ENCODE measurements around the gene TXNDC2.

Gene TXNDC2

DNA sequence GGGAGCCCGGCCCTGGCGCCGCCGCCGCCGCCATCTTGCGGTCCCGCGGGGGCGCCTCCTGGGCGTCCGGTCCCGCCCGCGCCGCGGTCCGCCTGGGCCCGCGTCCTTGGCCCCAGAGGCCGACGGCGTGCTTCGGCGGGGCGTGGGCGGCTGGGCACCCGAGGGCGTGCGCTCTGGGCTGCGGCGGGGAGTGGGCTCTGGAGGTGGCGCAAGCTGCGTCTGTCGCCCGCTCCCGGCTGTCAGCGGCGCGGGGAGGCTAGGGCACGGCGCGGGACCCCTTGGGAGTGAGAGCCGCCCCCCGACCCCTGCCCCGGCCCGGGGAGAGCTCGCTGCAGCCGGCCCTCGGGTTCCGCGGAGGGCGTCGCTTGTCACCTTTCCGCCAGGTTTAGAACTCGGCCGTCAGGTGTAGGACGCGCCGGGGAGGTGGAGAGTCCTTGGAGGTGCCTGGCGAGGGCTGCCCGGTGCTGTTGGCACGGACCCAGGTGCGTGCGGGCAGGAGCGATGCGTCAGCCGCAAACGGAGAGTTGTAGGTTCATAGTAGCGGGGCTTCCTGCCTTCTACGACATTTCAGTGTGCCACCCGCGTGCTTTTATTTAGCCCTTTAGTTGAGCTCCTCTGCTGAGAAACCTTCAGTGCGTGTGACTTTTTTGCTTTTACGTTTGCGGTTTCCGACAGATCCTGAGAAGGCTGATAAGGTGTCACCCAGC, 29.0 kb downstream of the TXNDC2 start:
- peak; percentile 66 for DNase-seq

DNA sequence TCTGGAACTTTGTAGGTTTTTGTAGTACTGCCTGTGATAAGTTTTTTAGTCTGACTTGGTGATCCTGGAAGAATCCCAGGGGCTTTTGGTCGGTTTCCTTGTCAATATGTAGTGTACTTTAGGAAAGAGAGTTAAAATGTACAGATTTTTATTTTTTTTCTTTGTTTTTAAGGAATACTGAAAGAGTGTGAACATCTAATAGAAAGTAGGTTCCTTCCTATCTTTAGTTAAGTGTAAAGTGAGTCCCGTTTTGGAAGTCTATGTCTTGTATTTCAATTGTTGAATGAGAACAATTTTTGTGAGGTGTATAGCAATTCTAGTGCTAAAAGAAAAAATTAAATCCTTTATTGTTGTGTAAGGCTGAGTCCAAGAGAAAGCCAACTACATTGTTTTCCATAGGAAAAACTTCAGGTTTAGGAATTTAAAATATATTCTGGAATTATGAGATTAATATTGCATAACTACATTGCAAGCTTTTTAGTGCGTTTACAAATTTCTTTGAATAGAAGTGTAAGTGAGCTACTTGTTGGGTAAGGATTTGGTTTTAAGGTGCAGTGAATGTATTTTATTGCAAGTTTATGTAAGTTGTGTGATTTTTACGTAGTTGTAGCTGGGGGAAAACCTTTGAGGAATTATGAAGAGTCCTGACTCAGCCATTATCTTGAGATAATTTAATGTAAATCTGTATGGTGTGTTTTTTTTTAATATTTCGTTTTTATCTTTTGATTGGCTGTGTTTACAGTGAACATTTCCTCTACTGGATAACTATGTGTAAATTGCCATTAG, 29.7 kb downstream of the TXNDC2 start:
- DNase-seq: no peak

DNA sequence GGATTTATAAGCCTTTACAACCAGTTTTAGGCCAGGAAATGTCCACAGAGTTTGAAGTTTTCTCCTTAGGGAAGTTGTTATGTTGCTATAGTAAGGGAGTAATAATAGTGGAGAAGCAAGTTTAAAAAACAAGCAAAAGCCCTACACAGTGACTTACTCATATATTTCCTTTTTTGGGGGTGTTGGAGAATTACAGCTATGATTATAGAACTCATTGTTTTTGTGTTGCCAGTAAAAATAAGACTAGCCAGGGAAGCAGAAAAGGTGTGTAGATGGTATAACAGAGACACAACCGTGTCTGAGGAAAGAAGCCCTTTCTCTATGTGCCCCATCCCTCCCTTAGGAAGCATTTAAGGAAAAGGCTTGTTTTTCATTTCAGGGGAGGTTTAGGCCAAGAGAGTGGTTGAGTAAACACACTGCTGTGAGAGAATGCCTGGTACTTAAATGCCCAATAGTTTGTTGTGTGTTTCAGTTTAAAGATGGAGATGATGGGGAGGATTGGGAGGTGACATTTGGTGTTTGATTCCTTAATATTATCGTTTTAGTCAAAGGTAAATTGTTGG, 30.4 kb downstream of the TXNDC2 start:
- DNase-seq: peak; percentile 36

DNA sequence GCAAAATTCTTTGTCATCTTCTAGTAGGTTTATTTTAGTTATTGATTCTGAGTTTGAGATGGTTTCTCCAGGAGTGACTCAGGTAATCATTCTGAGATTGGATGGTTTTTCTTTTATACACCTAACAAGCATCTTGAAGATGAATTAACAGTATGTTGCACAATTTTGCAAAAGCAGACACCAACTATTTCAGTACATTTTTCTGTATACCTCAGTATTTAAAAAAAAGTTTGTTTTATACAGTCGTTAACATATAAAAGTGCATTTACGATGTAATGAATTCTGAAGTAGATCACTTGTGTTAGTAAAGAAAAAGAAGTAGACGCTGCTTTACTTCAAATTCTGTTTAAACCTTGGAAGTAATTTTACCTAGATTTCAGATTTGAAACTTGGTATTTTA, 31.0 kb downstream of the TXNDC2 start:
- DNase-seq: no peak

DNA sequence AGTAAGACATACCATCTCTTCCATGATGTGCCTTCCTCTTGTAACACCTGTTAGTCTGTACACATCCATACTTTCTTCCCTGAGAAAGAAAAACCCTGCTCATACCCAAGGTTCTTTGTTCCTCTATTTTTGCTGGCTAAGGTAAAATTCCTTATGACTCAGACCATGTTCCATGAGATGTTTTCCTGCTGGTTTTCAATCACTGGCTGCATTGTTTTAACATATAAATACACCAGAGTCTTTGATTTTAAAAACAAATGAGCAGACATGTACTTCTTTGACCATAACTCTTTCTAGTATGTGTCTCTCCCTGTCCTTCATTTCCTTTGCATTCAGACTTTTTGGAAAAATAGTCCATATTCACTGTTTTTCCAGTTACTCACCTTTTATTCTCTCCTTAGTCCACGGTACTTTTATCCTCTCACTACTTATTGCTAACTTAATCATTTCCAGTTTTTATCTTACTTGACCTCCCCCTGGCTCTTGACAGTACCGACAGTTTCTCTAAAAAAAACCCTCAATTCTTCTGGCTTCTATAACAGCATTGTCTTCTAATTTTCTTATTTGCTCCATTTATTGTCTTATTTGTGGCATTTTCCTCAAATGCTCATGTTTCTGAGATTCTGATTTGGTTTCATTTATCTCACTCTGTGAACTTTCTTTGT, 32.4 kb downstream of the TXNDC2 start:
- peak; percentile 40 for DNase-seq

DNA sequence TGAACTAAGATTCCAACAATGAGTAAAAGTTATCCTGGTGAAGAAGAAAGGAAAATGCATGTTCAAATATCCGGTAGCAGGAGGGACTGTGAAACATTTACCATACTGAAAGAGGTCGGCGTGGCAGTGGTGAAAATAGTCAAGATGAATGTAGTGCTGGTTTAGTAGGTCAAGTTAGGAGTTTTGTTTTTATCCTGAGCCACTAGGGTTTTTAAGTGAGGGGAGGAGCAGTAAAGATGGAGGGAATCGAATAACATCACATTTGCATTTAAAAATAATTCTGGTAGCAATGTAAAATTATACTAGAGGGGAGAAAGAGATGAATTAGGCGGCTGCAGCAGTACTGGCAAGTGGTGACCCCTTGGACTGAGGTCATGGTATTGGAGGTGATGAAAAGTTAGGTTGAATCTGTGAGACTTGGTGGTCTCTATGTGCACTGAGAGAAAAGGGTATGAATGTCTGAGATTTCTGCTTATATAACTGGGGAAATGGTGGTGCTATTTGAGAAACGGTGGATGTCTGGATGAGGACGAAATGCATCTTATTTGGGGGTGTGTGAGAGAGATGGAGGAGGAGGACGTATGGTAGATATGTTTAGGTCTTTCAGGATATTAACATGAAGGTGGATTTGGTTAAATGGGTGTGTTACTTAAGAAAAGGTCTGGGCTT, 33.9 kb downstream of the TXNDC2 start:
- DNase-seq: no peak

DNA sequence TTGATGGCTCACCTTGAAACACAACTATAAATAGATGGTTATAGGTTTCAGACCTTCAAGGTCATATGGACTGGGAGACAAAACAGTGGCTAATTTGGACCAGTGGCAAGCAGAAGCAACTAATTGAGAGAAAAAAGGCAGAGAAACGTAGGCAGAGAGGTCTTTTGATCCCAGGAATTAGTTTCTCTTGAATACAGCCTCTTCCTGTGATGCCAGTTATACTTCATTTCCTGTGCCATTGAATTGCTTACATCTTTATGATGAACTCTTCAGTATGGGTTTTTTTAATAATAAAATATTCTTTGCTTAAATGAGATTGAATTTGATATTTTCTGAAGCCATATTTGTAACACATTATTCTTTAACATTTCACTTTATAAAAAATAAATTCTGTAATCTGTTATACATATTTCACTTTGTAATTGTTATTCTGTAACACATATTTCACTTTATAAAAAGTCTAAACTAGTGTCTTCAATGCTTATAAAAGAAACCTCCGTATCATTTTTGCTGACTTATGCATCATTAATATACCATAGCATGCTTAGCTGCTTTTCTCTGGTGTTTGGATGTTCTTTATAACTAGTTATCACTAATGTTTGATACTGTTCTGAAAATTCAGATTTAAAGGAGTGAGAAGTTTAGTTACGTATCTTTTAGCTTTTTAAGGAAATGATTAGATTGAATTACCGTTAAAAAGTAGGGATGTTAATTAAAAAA, 37.0 kb downstream of the TXNDC2 start:
- no peak for DNase-seq

DNA sequence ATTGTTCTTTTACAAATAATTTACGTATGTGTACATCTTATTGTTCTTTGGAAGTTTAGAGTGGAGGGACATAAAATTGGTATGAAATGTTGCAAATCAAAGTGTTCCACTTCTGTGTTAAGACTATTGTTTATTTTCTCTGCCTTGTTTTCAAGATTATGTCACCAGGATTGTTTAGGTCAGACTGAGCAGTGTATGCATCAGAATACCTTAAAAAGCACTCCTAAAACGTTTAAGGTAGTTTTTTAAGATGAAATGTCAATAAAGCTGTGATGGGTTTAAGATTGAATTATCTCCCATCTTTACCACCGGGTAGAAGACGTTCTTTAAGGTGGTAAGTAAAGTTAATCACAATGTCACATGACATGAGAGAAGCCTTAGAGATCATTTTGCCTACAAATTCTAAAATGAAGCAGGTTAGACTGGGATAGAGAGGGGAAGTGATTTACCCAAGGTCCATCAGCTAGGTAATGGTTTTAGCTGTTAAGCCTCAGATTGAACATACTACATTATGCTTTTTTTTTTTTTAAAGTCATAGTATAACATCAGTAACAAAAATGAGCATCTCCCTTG, 38.7 kb downstream of the TXNDC2 start:
- no peak for DNase-seq

DNA sequence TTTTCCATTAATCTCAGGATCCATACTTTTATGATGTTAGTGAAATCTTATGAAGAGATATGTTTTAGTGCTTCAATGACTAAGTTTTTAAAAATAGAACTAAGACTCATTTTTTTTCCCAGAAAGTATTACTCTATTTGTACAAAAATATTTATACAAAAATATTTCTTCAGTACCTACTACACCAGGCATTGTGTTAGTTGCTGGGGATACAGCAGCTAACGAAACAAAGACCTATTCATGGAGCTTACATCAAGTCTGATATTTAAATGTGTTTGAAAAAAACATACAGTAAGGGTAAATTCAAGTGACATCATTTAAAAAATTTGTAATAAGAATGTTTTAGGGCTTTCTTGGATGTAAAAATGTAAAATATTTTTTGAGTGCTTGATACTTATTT, 39.6 kb downstream of the TXNDC2 start:
- DNase-seq: no peak

DNA sequence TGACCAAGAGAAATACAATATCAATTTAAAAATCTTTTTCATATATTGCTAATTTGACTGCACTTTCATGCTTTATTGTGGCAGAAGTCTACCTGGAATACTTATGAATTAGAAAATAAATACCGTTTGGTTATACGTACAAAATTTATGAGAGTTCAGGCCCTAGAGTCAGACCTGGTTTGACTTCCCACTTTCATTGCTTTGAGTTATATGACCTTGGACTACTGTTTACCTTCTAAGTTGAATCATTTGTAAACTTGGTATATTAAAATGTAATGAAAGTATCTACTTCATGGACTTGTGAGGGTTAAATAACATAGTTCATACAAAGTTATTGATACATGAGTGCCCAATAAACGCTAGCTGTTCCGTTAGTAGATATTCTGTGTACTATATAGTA, 40.0 kb downstream of the TXNDC2 start:
- DNase-seq: no peak

DNA sequence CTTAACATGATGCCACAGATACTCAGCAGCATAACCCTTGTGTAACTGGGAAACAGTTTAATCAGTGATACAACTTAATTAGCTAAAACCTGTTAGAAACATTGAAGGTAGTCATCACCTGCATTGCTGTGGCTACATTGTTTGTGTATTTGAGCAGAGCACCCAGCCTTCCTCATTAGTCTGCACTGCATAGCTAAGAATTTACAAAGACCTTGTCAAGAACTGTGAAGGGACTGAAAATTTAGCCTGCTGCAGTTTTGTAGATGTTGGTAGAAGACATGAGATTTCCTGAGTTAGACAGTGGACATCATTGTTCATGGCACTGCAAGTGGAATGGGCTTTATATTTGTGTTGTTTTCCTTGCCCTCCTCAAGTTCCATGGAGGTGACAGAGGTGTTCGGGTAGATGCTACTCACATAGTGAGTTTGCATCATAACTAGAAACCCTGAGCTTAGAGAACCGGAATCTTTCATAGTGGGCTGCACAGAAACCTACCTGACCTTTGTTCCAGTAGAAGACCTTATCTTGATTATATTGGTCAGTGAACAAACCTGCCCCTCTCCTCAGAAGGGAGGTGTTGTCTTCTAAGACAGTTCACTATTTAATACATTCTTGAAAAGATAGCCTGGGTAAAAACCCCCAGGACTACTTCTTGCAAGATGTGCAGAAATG, 40.6 kb downstream of the TXNDC2 start:
- no peak for DNase-seq

DNA sequence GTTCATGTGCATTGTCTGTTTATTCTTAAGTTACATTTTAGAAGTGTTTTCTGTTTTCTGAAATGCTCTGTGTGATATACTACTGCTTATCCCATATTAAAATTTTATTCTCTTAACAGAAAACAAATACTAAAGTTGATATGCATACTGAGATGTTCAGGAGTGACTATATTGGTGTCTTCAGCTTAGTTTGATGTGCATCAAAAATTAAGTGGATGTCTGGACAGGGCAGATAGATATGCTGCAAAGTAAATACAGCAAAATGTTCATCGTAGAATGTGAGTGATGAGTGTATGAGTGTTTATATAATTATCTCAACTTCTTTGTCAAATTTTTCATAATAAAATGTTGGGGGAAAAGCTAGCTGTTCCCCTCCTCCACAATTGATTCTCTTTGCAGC, 41.2 kb downstream of the TXNDC2 start:
- DNase-seq: no peak

DNA sequence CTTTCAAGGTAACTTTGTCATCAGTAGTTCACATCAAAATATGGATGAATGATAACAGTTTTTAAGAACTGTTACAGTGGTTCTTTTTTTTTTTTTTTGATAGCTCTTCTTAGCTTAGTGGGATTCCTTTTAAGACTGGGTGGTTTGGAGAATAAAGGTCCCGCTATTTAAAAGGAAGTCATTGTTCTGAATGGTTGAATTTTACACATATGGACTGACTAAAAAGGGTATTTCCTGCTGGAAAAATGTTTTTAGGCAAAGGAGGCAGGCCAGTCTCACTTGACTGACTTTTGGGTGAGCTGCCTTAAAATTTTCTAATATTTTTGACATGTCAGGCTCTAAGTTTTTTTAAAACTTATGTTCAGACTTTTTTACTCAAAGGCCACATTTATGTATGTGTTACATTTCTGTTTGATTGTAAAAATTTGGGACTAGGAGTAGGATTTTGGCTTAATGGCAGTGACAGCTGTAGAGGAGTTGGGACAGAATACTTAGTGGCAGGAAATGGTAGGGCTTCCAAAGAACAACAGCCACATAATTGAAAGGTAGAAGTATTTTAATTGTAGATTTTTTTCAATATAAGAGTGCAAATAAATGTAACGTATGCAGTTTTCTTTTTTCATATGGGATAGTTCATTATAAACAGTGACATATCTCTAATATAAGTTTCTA, 41.8 kb downstream of the TXNDC2 start:
- no peak for DNase-seq

DNA sequence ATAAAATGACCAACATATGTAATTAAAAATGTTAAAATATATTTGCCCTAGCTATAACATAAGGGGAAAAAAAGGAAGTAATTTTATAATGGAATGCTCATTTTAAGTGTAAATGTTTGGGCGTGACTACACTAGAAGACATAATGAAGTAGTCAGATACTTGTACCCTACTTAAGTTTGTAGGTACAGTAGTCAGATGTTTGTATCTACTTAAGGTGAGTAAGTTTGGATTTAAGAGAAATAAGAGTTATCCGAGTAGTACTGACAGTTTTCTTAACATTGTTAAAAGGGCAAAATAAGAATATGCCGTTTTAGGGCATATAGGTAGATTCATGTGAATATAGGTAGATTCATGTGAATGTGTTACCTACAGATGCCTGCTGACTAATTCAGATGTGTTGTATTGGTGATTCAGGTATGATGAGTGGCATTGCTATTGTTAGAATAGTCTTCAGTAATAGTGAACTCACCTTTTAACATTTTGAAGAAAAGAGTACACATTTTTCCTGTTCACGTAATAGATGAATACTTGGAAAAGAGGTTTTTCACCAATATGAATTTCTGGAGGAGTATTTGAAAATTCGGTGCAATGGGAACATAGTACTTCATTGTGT, 43.0 kb downstream of the TXNDC2 start:
- DNase-seq: no peak

DNA sequence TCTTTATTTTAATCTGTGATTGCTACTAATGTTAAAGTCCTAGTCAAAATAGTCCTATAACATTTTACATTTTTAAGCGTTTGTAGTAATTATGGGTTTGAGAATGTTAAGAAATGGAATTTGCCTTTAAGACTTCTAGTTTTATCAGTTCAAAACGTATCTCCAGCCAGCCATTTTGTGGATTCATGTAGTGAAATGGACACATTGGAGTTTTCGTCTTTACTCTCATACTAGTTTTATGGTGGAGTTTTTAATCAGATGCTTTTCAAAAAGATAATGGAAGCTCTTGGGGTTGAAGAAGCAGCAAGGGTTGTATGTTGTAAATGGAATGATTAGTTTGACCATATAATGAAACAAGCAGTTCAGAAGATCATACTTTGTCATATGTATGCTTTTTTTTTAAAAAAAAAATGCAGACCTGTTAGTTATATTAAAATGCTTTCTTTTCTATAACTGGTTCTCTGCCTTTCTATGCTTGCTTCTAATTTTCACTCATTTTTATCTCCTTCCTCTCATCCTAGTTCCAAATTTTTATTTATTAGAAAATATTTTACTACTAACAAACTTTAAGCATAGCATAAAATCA, 44.6 kb downstream of the TXNDC2 start:
- DNase-seq: no peak

DNA sequence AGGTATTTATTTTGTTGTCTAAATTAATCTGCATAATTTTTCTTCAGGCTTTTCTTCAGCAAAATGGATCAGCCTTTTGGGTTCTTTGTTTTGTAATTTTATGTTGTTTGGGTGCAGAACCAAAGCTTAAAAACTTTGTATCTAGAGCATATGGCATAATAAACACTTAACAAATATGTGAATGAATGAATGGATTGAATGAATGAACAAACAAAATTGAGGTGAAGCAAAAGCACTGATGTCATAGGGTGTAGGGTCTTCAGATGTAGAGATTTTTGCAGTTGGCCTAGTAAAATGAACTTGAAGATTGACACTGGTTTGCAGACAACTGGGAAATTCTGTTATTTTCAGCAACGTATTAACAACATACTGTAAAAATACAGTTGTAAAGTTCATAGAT, 45.4 kb downstream of the TXNDC2 start:
- no peak for DNase-seq

DNA sequence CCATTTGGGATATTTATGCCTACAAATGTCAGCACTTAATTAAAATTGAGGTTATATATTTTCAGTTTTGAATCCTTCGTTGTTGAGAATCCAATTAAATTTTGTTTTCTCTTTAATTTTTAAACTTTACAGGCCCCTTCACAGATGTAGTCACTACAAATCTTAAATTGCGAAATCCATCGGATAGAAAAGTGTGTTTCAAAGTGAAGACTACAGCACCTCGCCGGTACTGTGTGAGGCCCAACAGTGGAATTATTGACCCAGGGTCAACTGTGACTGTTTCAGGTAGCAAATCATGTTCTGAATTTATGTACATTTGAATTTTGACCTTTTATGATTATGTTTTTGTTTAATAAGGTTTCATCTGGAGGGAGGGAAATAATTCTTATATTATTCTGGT, 45.9 kb downstream of the TXNDC2 start:
- no peak for DNase-seq

DNA sequence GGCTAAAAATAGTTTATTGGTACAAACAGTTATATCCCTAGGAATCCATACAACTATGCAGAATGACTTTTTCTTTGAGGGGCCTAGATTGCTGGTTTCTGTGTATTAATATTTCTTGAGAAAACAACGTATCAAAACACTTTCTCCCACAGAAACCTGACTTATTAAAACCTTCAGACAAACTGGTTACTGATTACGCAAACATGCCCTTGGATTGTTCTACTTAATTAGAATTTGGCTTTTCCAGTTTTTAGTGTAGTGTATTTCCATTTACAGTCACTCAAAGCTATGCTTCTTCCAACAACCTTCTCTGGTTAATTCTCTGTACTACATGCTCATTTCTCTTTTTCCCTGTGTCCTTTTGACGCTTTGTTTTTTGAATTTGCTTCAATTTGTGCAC, 48.1 kb downstream of the TXNDC2 start:
- DNase-seq: no peak

DNA sequence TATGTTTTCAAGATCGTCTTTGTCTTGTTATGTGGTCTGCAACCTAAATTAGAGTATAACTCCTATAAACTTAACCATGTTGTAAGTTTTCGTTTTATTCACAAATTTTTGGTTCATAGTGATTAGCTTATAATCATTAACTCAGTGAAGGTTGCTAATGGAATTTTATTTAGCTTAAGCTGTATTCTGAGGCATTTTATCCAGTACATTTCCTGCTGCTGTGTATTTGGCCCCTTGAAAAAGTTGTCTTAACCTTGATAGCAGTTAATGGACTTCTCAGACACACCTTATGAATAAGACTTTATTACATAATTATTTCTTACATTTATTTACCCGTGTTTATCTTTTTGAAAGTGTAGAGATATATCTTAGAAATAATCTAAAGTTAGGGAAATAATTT, 48.5 kb downstream of the TXNDC2 start:
- no peak for DNase-seq
